GM15510 (cell line): Measurements from ENCODE around the gene GPR27.

ENCODE experiments used
- POLR2A ChIP-seq: IDR thresholded peaks from 3 replicates; pipeline ENCODE4 v1.6.1; 2011; ENCODE audit warnings: borderline replicate concordance; ENCODE audit not compliant: insufficient read length; ENCODE audit errors: extremely low read depth

Gene GPR27

GRCh38 chr3:71786551-71786950, 32.9 kb downstream of the GPR27 start:
- no peak for TF ChIP-seq POLR2A

- no peak for TF ChIP-seq POLR2A
Observed at GRCh38 chr3:71787851-71788405, 34.3 kb downstream of the GPR27 start.

- no peak for TF ChIP-seq POLR2A
Observed at GRCh38 chr3:71789922-71790321, 36.3 kb downstream of the GPR27 start.

GRCh38 chr3:71791634-71792033, 38.0 kb downstream of the GPR27 start:
- TF ChIP-seq POLR2A: no peak

- no peak for TF ChIP-seq POLR2A
Observed at GRCh38 chr3:71796290-71796689, 42.6 kb downstream of the GPR27 start.

GRCh38 chr3:71797455-71797854, 43.8 kb downstream of the GPR27 start:
- TF ChIP-seq POLR2A: no peak

GRCh38 chr3:71800023-71800422, 46.4 kb downstream of the GPR27 start:
- TF ChIP-seq POLR2A: no peak

GRCh38 chr3:71801986-71802385, 48.3 kb downstream of the GPR27 start:
- TF ChIP-seq POLR2A: no peak

GRCh38 chr3:71803248-71803647, 49.6 kb downstream of the GPR27 start:
- TF ChIP-seq POLR2A: no peak

- no peak for TF ChIP-seq POLR2A
Observed at GRCh38 chr3:71805199-71805598, 51.5 kb downstream of the GPR27 start.

- no peak for TF ChIP-seq POLR2A
Observed at GRCh38 chr3:71805691-71806090, 52.0 kb downstream of the GPR27 start.
